Liver (tissue), 9 donors: ENCODE measurements around the gene NUDT16. TPM values are rescaled to one million over a fixed set of nuclear protein-coding genes. Genes with fewer than 3 reads are reported as not detected.

Experiments used
- DNase-seq: peaks from one replicate; pipeline ENCODE4 v3.0.0-alpha.2; 2017; ENCODE audit warnings: low spot score
- H3K27ac ChIP-seq, 2 donors: one replicate each; pipeline ENCODE4 v1.7.0; 2013; ENCODE audit warnings: inconsistent platforms in 2 of 2, low read length in 2 of 2, control low read depth in 1 of 2, low read depth in 1 of 2, mild to moderate bottlenecking in 1 of 2
- H3K27me3 ChIP-seq, 4 donors: one replicate each; pipeline versions ENCODE4 v1.6.1 to v1.7.0; 2013; ENCODE audit warnings: low read length in 3 of 4, inconsistent platforms in 1 of 4, mild to moderate bottlenecking in 1 of 4, moderate library complexity in 1 of 4; ENCODE audit not compliant: control insufficient read depth in 4 of 4, insufficient read depth in 4 of 4
- H3K36me3 ChIP-seq, 4 donors: one replicate each; pipeline versions ENCODE4 v1.6.1 to v1.7.0; 2013; ENCODE audit warnings: low read length in 3 of 4, mild to moderate bottlenecking in 3 of 4, low read depth in 1 of 4, moderate library complexity in 1 of 4; ENCODE audit not compliant: control insufficient read depth in 4 of 4, insufficient read depth in 3 of 4
- H3K4me1 ChIP-seq, 4 donors: one replicate each; pipeline versions ENCODE4 v1.6.1 to v1.7.0; 2013; ENCODE audit warnings: low read length in 3 of 4, mild to moderate bottlenecking in 3 of 4, moderate library complexity in 1 of 4; ENCODE audit not compliant: control insufficient read depth in 4 of 4, insufficient read depth in 4 of 4
- H3K4me3 ChIP-seq, 3 donors: one replicate each; pipeline versions ENCODE4 v1.6.1 to v1.7.0; 2013; ENCODE audit warnings: low read length in 3 of 3, control low read depth in 1 of 3, low read depth in 1 of 3, mild to moderate bottlenecking in 1 of 3
- H3K9ac ChIP-seq, 2 donors: one replicate each; pipeline ENCODE4 v1.7.0; 2013; ENCODE audit warnings: low read length in 2 of 2, mild to moderate bottlenecking in 2 of 2, moderate library complexity in 2 of 2, control low read depth in 1 of 2, low read depth in 1 of 2
- H3K9me3 ChIP-seq, 4 donors: one replicate each; pipeline versions ENCODE4 v1.6.1 to v1.7.0; 2013; ENCODE audit warnings: low read length in 3 of 4; ENCODE audit not compliant: control insufficient read depth in 4 of 4
- ATF3 ChIP-seq: IDR thresholded peaks from 2 replicates; pipeline ENCODE4 v1.6.1; 2016; ENCODE audit warnings: antibody characterized with exemption
- CTCF ChIP-seq: fragments of 150-350 bp; IDR thresholded peaks from 2 replicates; pipeline ENCODE4 v1.5.1; 2017; ENCODE audit warnings: improper control_type of control experiment, low read depth, low read length; ENCODE audit not compliant: missing input control
- EGR1 ChIP-seq, 2 donors: IDR thresholded peaks; 2 replicates each; pipeline ENCODE4 v1.6.1; 2016 to 2018; ENCODE audit warnings: antibody characterized with exemption in 2 of 2, low read depth in 2 of 2
- FOXA1 ChIP-seq: IDR thresholded peaks from 2 replicates; pipeline ENCODE4 v1.6.1; 2016; ENCODE audit warnings: antibody characterized with exemption
- FOXA2 ChIP-seq: IDR thresholded peaks from 2 replicates; pipeline ENCODE4 v1.6.1; 2016; ENCODE audit warnings: antibody characterized with exemption
- GABPA ChIP-seq, 2 donors: IDR thresholded peaks in 1 of 2; conservative IDR thresholded peaks in 1 of 2; 2 replicates each; pipeline ENCODE4 v1.6.1; 2016; ENCODE audit warnings: antibody characterized with exemption in 2 of 2, mild to moderate bottlenecking in 1 of 2, moderate library complexity in 1 of 2
- HNF4G ChIP-seq: IDR thresholded peaks from 2 replicates; pipeline ENCODE4 v1.6.1; 2016; ENCODE audit warnings: antibody characterized with exemption
- JUND ChIP-seq, 2 donors: IDR thresholded peaks; 2 replicates each; pipeline ENCODE4 v1.6.1; 2016; ENCODE audit warnings: antibody characterized with exemption in 2 of 2
- MAX ChIP-seq: IDR thresholded peaks from 2 replicates; pipeline ENCODE4 v1.6.1; 2016; ENCODE audit warnings: antibody characterized with exemption
- NR2F2 ChIP-seq: IDR thresholded peaks from 2 replicates; pipeline ENCODE4 v1.6.1; 2016; ENCODE audit warnings: antibody characterized with exemption
- RAD21 ChIP-seq, 2 donors: IDR thresholded peaks; 2 replicates each; pipeline ENCODE4 v1.6.1; 2016; ENCODE audit warnings: antibody characterized with exemption in 2 of 2, mild to moderate bottlenecking in 2 of 2
- REST ChIP-seq: IDR thresholded peaks from 2 replicates; pipeline ENCODE4 v1.6.1; 2016; ENCODE audit warnings: antibody characterized with exemption, mild to moderate bottlenecking
- RXRA ChIP-seq, 2 donors: IDR thresholded peaks; 2 replicates each; pipeline ENCODE4 v1.6.1; 2017 to 2018; ENCODE audit warnings: antibody characterized with exemption in 2 of 2, mild to moderate bottlenecking in 1 of 2
- SP1 ChIP-seq: IDR thresholded peaks from 2 replicates; pipeline ENCODE4 v1.6.1; 2018; ENCODE audit warnings: antibody characterized with exemption, mild to moderate bottlenecking
- TAF1 ChIP-seq: conservative IDR thresholded peaks from 2 replicates; pipeline ENCODE4 v1.6.1; 2016; ENCODE audit warnings: antibody characterized with exemption, mild to moderate bottlenecking
- YY1 ChIP-seq: IDR thresholded peaks from 2 replicates; pipeline ENCODE4 v1.6.1; 2016; ENCODE audit warnings: antibody characterized with exemption, mild to moderate bottlenecking
- ZBTB33 ChIP-seq: IDR thresholded peaks from 2 replicates; pipeline ENCODE4 v1.6.1; 2016; ENCODE audit warnings: antibody characterized with exemption
- WGBS: extraction: QIAGEN DNeasy Blood & Tissue Kit; methylation state at CpG from one replicate; pipeline ENCODE4 v1.1.7; 2013; 5-methylcytosine and 5-hydroxymethylcytosine counted together
- polyA plus RNA-seq, 2 donors: library from polyadenylated mRNA; stranded (reverse) in 1 of 2; unstranded in 1 of 2; fragments of 200-250 nt in 1 of 2; fragments of >200 nt in 1 of 2; fragmentation: Nextera tagmentation in 1 of 2; extraction: Ambion mirVana in 1 of 2; gene quantifications; one replicate each; pipeline versions ENCODE4 v1.2.1 to v1.2.3, GENCODE V29; 2013 to 2015
- total RNA-seq, 2 donors: library from RNA; depleted of rRNA; stranded (reverse); fragments of >200 nt; gene quantifications; one replicate each; pipeline ENCODE4 v1.2.3, GENCODE V29; 2014
- donor health status: healthy.
- donor health status: healthy.
- donor health status: healthy.
- donor health status: healthy.
- donor health status: healthy.

NUDT16 gene
- total and polyA plus RNA-seq, 4 donors, result 11.3 to 33.0 (median 17.1) TPM

- Histone ChIP-seq H3K27me3 (no peaks in the 10 kb centered on the region), H3K27ac (no peak overlapping the region), H3K4me3 (no peak overlapping the region), H3K9me3 (peaks cover 0 to 4% (median 0%) of the 10 kb centered on the region in 4 donors), H3K4me1 (peaks cover 9 to 26% (median 17%) of the 10 kb centered on the region in 4 donors), H3K36me3 (peaks cover 0 to 8% (median 2%) of the 10 kb centered on the region in 4 donors), H3K9ac (no peak overlapping the region)
- 34% methylated on average over 1 of the region's 1 CpG for WGBS
- no peak for DNase-seq
- no peak for TF ChIP-seq HNF4G
- no peak for TF ChIP-seq EGR1 (IDR thresholded peaks at IDR 0.05; ENCODE audit: low read depth in 2 of 2)
- TF ChIP-seq YY1, result no peak
- TF ChIP-seq FOXA1, result no peak
- no peak for TF ChIP-seq REST
- no peak for TF ChIP-seq RXRA (IDR thresholded peaks at IDR 0.05)
- no peak for TF ChIP-seq TAF1
- no peak for TF ChIP-seq ZBTB33
- TF ChIP-seq NR2F2, result no peak
- no peak for TF ChIP-seq FOXA2
- no peak for TF ChIP-seq ATF3
- no peak for TF ChIP-seq GABPA (IDR thresholded peaks at IDR 0.05 in 1 of 2, conservative IDR thresholded peaks at IDR 0.05 in 1 of 2)
- no peak for TF ChIP-seq CTCF
- TF ChIP-seq JUND (IDR thresholded peaks at IDR 0.05), result no peak
- TF ChIP-seq RAD21 (IDR thresholded peaks at IDR 0.05), result no peak
Measured at GRCh38 chr3:131387796-131388489, 6.4 kb downstream of the NUDT16 start.

GRCh38 chr3:131388490-131388799 lies 6.9 kb downstream of the NUDT16 start:
- H3K27me3 ChIP-seq, result no peaks in the 10 kb centered on the region
- peaks cover 0 to 4% (median under 1%) of the 10 kb centered on the region in 4 donors for H3K36me3 ChIP-seq
- H3K9ac ChIP-seq, result no peak overlapping the region
- no peak overlapping the region for H3K4me3 ChIP-seq
- H3K4me1 ChIP-seq, result peaks cover 8 to 21% (median 13%) of the 10 kb centered on the region in 4 donors
- H3K9me3 ChIP-seq, result peaks cover 0 to 4% (median 0%) of the 10 kb centered on the region in 4 donors
- 73% methylated on average over 2 of the region's 2 CpGs for WGBS
- no peak overlapping the region for H3K27ac ChIP-seq
- no peak for DNase-seq
- no peak for TF ChIP-seq JUND (IDR thresholded peaks at IDR 0.05)
- no peak for TF ChIP-seq ATF3
- TF ChIP-seq YY1, result no peak
- TF ChIP-seq FOXA1, result no peak
- no peak for TF ChIP-seq MAX
- TF ChIP-seq SP1, result no peak
- no peak for TF ChIP-seq RXRA (IDR thresholded peaks at IDR 0.05)
- no peak for TF ChIP-seq HNF4G
- no peak for TF ChIP-seq RAD21 (IDR thresholded peaks at IDR 0.05)
- no peak for TF ChIP-seq REST
- TF ChIP-seq NR2F2, result no peak
- no peak for TF ChIP-seq ZBTB33
- TF ChIP-seq TAF1, result no peak
